HepG2 (cell line): ENCODE results near the gene SNAPC4. TPM values are rescaled to one million over a fixed set of nuclear protein-coding genes. Genes with fewer than 3 reads are reported as not detected.

Experiments
- NFKBIZ ChIP-seq: IDR thresholded peaks from 2 replicates; pipeline ENCODE4 v1.6.1; 2018; ENCODE audit warnings: missing genetic modification reagents, missing compliant biosample characterization
- NPAS2 ChIP-seq: sonication (generic); formaldehyde crosslinking; IDR thresholded peaks from 2 replicates; pipeline ENCODE4 v1.8.0; 2022; ENCODE audit warnings: mild to moderate bottlenecking, missing genetic modification reagents, borderline replicate concordance
- NR3C1 ChIP-seq: sonication (generic); formaldehyde crosslinking; IDR thresholded peaks from 2 replicates; pipeline ENCODE4 v1.4.0; 2020; ENCODE audit warnings: missing genetic modification reagents
- RORA ChIP-seq: sonication (generic); formaldehyde crosslinking; IDR thresholded peaks from 2 replicates; pipeline ENCODE4 v1.5.0; 2020; ENCODE audit warnings: mild to moderate bottlenecking, missing genetic modification reagents, moderate library complexity
- SAFB2 ChIP-seq: sonication (generic); formaldehyde crosslinking; IDR thresholded peaks from 2 replicates; pipeline ENCODE4 v1.5.1; 2020; ENCODE audit warnings: missing genetic modification reagents, low read depth, mild to moderate bottlenecking, borderline replicate concordance
- STAT5B ChIP-seq: sonication (generic); formaldehyde crosslinking; IDR thresholded peaks from 2 replicates; pipeline ENCODE4 v1.4.0; 2020; ENCODE audit warnings: missing genetic modification reagents
- TEAD3 ChIP-seq: optimal IDR thresholded peaks from 2 replicates; pipeline ENCODE3; 2016; ENCODE audit warnings: borderline replicate concordance
- ZEB1 ChIP-seq: IDR thresholded peaks from 2 replicates; pipeline ENCODE4 v1.6.1; 2012; ENCODE audit warnings: mild to moderate bottlenecking, low read depth, inconsistent platforms; ENCODE audit not compliant: insufficient replicate concordance
- ZKSCAN8 ChIP-seq: IDR thresholded peaks from 2 replicates; pipeline ENCODE4 v1.6.1; 2016; ENCODE audit warnings: borderline replicate concordance, missing genetic modification reagents, missing compliant biosample characterization
- ZNF367 ChIP-seq: sonication (generic); formaldehyde crosslinking; IDR thresholded peaks from 2 replicates; pipeline ENCODE4 v1.4.0; 2020; ENCODE audit warnings: missing genetic modification reagents, borderline replicate concordance
- ZNF441 ChIP-seq: sonication (generic); formaldehyde crosslinking; IDR thresholded peaks from 2 replicates; pipeline ENCODE4 v1.7.0; 2021; ENCODE audit warnings: missing genetic modification reagents, borderline replicate concordance
- ZNF543 ChIP-seq: sonication (generic); formaldehyde crosslinking; IDR thresholded peaks from 2 replicates; pipeline ENCODE4 v1.4.0; 2020; ENCODE audit warnings: mild to moderate bottlenecking, missing genetic modification reagents
- ZNF547 ChIP-seq: sonication (generic); formaldehyde crosslinking; IDR thresholded peaks from 2 replicates; pipeline ENCODE4 v1.5.1; 2020; ENCODE audit warnings: mild to moderate bottlenecking, missing genetic modification reagents
- ZNF557 ChIP-seq: sonication (generic); formaldehyde crosslinking; IDR thresholded peaks from 2 replicates; pipeline ENCODE4 v1.4.0; 2020; ENCODE audit warnings: missing genetic modification reagents
- ZNF616 ChIP-seq: sonication (generic); formaldehyde crosslinking; IDR thresholded peaks from 2 replicates; pipeline ENCODE4 v1.5.0; 2020; ENCODE audit warnings: low read depth, mild to moderate bottlenecking, missing genetic modification reagents
- polyA plus RNA-seq, 8 experiments: library from polyadenylated mRNA; depleted of rRNA in 3 of 8; stranded (reverse) in 7 of 8; unstranded in 1 of 8; fragments of >200 nt; fragmentation: Illumina TruSeq in 4 of 8; extraction: Trizol in 4 of 8; gene quantifications; 2 replicates each; pipeline versions ENCODE4 v1.2.1 to v1.2.3, GENCODE V29; 2011 to 2016; ENCODE audit warnings: low read depth in 4 of 8, missing spikeins in 1 of 8, mixed read lengths in 1 of 8; ENCODE audit not compliant: insufficient read depth in 1 of 8
- total RNA-seq, 5 experiments: library from RNA; depleted of rRNA; stranded (reverse); fragments of >200 nt; fragmentation: Illumina TruSeq; extraction: Trizol; gene quantifications; 2 replicates each; pipeline ENCODE4 v1.2.3, GENCODE V29; 2016; ENCODE audit warnings: low read depth in 1 of 5
- TF ChIP-seq, protein P1 (sequence below): sonication (generic); formaldehyde crosslinking; IDR thresholded peaks from 2 replicates; pipeline ENCODE4 v1.5.1; 2020; ENCODE audit warnings: missing genetic modification reagents, mild to moderate bottlenecking, borderline replicate concordance
- TF ChIP-seq, protein P2 (sequence below): sonication (generic); formaldehyde crosslinking; IDR thresholded peaks from 2 replicates; pipeline ENCODE4 v1.4.0; 2020; ENCODE audit warnings: missing genetic modification reagents, borderline replicate concordance
- TF ChIP-seq, protein P3 (sequence below): sonication (generic); formaldehyde crosslinking; IDR thresholded peaks from 2 replicates; pipeline ENCODE4 v1.9.0; 2022; ENCODE audit warnings: low read depth, missing genetic modification reagents
- TF ChIP-seq, protein P4 (sequence below): sonication (generic); formaldehyde crosslinking; IDR thresholded peaks from 2 replicates; pipeline ENCODE4 v1.8.0; 2023; ENCODE audit warnings: mild to moderate bottlenecking, missing genetic modification reagents
- TF ChIP-seq, protein P5 (sequence below): sonication (generic); formaldehyde crosslinking; IDR thresholded peaks from 2 replicates; pipeline ENCODE4 v1.4.0; 2020; ENCODE audit warnings: missing genetic modification reagents, mild to moderate bottlenecking, borderline replicate concordance

SNAPC4 gene
- total and polyA plus RNA-seq, 2 of the 13 experiments (the other 11 are each of a cell fraction or from before 2014, with no cell fraction given): 2.0 to 6.0 TPM

DNA sequence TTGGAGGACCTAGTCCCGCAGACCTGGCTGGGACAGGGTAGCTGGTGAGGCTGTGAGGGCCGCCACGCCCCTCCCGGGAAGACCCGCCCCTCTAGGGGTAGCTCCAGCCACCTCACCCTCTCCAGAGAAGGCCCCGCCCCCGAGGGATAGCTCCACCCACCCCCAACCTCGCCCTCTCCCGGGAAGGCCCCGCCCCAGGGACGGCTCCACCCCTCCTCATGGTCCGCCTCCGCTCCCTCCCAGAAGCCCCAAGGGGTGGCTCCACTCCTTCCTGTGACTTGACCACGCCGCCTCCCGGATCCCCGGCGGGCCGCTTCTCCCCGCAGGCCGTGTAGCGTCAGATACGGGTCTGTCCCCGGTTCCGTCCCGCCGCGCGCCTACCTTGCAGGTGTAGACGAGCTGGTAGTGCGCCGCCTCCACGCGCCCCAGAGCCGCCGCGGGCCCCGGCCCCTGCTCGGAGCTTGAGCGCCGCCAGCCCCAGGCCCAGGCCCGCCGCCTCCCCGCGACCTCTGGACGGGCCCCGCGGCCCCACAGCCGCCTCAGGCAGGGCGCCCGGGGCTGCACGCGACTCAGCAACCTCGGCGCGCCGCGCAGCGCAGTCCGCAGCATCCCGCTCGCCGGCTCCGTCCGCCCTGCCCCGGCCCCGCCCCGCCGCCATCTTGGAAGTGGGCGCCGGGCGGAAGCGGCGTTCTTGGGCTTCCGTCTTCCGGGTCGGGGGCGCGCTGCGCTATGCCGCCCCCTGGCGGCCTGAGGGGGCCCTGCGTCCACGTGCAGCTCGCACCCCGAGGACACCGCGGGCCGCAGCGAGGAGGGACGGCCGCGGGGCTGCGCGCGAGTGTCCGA, 36.6 kb downstream of the SNAPC4 start, which contains the start of gene DNLZ (continued):
- TF ChIP-seq ZEB1 (peak; percentile 55), ZNF441 (CRISPR knock-in tag) (0 out of 2 replicates have a peak, but pooled peaks have one; percentile 9), ZNF547 (CRISPR knock-in tag) (peak; percentile 83), ZNF367 (CRISPR knock-in tag) (no peak; the same call in 1 of the 2 replicates), STAT5B (peak; percentile 54; the same call in 1 of the 2 replicates), ZNF557 (CRISPR knock-in tag) (peak; percentile 28; the same call in 1 of the 2 replicates), NR3C1 (no peak), ZKSCAN8 (CRISPR knock-in tag) (no peak), SAFB2 (peak; percentile 89), NPAS2 (CRISPR knock-in tag) (no peak), TEAD3 (CRISPR knock-in tag) (no peak), NFKBIZ (CRISPR knock-in tag) (no peak; the same call in 1 of the 2 replicates), ZNF616 (CRISPR knock-in tag) (peak; percentile 78; the same call in 1 of the 2 replicates), RORA (CRISPR knock-in tag) (no peak), ZNF543 (CRISPR knock-in tag) (peak; percentile 90)
- TF ChIP-seq, protein P1, sequence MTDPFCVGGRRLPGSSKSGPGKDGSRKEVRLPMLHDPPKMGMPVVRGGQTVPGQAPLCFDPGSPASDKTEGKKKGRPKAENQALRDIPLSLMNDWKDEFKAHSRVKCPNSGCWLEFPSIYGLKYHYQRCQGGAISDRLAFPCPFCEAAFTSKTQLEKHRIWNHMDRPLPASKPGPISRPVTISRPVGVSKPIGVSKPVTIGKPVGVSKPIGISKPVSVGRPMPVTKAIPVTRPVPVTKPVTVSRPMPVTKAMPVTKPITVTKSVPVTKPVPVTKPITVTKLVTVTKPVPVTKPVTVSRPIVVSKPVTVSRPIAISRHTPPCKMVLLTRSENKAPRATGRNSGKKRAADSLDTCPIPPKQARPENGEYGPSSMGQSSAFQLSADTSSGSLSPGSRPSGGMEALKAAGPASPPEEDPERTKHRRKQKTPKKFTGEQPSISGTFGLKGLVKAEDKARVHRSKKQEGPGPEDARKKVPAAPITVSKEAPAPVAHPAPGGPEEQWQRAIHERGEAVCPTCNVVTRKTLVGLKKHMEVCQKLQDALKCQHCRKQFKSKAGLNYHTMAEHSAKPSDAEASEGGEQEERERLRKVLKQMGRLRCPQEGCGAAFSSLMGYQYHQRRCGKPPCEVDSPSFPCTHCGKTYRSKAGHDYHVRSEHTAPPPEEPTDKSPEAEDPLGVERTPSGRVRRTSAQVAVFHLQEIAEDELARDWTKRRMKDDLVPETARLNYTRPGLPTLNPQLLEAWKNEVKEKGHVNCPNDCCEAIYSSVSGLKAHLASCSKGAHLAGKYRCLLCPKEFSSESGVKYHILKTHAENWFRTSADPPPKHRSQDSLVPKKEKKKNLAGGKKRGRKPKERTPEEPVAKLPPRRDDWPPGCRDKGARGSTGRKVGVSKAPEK: no peak
- TF ChIP-seq, protein P2, sequence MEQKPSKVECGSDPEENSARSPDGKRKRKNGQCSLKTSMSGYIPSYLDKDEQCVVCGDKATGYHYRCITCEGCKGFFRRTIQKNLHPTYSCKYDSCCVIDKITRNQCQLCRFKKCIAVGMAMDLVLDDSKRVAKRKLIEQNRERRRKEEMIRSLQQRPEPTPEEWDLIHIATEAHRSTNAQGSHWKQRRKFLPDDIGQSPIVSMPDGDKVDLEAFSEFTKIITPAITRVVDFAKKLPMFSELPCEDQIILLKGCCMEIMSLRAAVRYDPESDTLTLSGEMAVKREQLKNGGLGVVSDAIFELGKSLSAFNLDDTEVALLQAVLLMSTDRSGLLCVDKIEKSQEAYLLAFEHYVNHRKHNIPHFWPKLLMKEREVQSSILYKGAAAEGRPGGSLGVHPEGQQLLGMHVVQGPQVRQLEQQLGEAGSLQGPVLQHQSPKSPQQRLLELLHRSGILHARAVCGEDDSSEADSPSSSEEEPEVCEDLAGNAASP (CRISPR knock-in tag): peak; percentile 66; the same call in 1 of the 2 replicates
- TF ChIP-seq, protein P3, sequence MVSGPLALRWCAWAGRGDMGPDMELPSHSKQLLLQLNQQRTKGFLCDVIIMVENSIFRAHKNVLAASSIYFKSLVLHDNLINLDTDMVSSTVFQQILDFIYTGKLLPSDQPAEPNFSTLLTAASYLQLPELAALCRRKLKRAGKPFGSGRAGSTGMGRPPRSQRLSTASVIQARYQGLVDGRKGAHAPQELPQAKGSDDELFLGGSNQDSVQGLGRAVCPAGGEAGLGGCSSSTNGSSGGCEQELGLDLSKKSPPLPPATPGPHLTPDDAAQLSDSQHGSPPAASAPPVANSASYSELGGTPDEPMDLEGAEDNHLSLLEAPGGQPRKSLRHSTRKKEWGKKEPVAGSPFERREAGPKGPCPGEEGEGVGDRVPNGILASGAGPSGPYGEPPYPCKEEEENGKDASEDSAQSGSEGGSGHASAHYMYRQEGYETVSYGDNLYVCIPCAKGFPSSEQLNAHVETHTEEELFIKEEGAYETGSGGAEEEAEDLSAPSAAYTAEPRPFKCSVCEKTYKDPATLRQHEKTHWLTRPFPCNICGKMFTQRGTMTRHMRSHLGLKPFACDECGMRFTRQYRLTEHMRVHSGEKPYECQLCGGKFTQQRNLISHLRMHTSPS (CRISPR knock-in tag): no peak
- TF ChIP-seq, protein P4, sequence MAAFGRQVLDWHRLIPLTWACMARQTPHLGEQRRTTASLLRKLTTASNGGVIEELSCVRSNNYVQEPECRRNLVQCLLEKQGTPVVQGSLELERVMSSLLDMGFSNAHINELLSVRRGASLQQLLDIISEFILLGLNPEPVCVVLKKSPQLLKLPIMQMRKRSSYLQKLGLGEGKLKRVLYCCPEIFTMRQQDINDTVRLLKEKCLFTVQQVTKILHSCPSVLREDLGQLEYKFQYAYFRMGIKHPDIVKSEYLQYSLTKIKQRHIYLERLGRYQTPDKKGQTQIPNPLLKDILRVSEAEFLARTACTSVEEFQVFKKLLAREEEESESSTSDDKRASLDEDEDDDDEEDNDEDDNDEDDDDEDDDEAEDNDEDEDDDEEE (CRISPR knock-in tag): no peak
- TF ChIP-seq, protein P5, sequence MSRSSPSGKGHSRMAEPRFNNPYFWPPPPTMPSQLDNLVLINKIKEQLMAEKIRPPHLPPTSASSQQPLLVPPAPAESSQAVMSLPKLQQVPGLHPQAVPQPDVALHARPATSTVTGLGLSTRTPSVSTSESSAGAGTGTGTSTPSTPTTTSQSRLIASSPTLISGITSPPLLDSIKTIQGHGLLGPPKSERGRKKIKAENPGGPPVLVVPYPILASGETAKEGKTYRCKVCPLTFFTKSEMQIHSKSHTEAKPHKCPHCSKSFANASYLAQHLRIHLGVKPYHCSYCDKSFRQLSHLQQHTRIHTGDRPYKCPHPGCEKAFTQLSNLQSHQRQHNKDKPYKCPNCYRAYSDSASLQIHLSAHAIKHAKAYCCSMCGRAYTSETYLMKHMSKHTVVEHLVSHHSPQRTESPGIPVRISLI (CRISPR knock-in tag): peak; percentile 60; the same call in 1 of the 2 replicates
